Activated CD4-positive, alpha-beta T cell treated with anti-CD3 and anti-CD28 coated beads, Interleukin-2, amount 10 ng/mL, durations not matched to agents 24 days and 14 days (primary cell): ENCODE data around the gene ZNF598. TPM values are rescaled to one million over a fixed set of nuclear protein-coding genes. Genes with fewer than 3 reads are reported as not detected.

Source experiments
- DNase-seq: peaks from one replicate; pipeline ENCODE4 v3.0.0; 2022
- H3K27ac Mint-ChIP-seq: one replicate; pipeline ENCODE4 v1.8.0; 2022; ENCODE audit warnings: mild to moderate bottlenecking, mixed read lengths
- H3K27me3 Mint-ChIP-seq: one replicate; pipeline ENCODE4 v1.8.0; 2022; ENCODE audit warnings: mixed read lengths
- H3K36me3 Mint-ChIP-seq: one replicate; pipeline ENCODE4 v1.8.0; 2022; ENCODE audit warnings: low read depth, mild to moderate bottlenecking, mixed read lengths
- H3K4me1 Mint-ChIP-seq: one replicate; pipeline ENCODE4 v1.8.0; 2021; ENCODE audit warnings: mixed read lengths
- H3K4me3 Mint-ChIP-seq: one replicate; pipeline ENCODE4 v1.8.0; 2022; ENCODE audit warnings: mild to moderate bottlenecking, moderate library complexity, mixed read lengths
- H3K9me3 Mint-ChIP-seq: one replicate; pipeline ENCODE4 v1.8.0; 2021; ENCODE audit warnings: mixed read lengths
- intact Hi-C: fragments of 100-400 bp; cut with micrococcal nuclease; formaldehyde crosslinking; loops from one replicate; pipeline ENCODE4 v1.15.1; 2023
- total RNA-seq: library from RNA; stranded (reverse); gene quantifications from 2 replicates; pipeline ENCODE4 v1.2.3, GENCODE V29; 2022

The ZNF598 gene
- total RNA-seq, 1 donor from 2014 or later = 99.0 TPM

DNA sequence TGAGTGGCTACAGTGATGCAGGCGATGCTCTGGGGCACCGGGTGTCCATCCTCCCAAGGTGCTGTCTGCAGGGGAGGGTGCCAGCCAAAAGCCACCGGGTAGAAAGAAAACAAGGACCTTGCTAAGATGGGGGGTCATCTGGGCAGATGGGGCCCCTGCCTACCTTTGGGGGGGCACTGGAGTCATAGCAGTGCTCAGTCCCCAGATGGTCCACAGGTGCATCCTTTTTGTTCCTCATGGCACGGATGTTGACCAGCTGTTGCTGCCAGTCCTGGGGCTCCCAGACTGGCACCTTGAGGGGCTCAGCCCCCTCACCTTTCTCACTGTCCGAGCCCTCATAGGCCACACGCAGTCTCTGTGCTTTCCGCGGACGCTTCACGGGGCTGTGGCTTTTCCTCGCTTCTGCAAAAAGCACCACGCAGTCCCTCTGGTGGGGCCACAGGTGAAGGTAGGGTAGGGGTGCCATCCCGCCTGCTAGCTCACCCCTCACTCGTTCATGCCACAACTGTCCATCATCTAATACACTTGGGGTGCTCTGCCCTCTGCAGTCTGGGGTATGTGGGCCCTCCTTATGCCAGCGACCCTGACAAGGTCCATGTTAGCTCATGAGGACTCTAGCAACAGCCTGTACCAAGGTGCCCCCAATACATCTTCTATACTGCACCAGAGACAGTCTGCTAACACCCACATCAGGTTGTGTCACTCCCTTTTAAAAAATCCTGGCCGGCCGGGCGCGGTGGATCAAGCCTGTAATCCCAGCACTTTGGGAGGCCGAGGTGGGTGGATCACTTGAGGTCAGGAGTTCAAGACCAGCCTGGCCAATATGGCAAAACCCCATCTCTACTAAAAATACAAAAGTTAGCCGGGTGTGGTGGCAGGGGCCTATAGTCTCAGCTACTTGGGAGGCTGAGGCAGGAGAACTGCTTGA lies 36.6 kb upstream of the ZNF598 start:
- H3K27ac Mint-ChIP-seq = no peak overlapping the region
- peaks cover 9% of the 10 kb centered on the region for H3K36me3 Mint-ChIP-seq
- no peaks in the 10 kb centered on the region for H3K27me3 Mint-ChIP-seq
- no peak for DNase-seq
- no peaks in the 10 kb centered on the region for H3K9me3 Mint-ChIP-seq
- peaks cover 14% of the 10 kb centered on the region for H3K4me1 Mint-ChIP-seq
- peak overlapping the region; percentile 92 for H3K4me3 Mint-ChIP-seq
- intact Hi-C loops = loop anchor here (5.0 kb wide), 1 partner anchor 54 kb away; no protein-coding TSS in a partner anchor

DNA sequence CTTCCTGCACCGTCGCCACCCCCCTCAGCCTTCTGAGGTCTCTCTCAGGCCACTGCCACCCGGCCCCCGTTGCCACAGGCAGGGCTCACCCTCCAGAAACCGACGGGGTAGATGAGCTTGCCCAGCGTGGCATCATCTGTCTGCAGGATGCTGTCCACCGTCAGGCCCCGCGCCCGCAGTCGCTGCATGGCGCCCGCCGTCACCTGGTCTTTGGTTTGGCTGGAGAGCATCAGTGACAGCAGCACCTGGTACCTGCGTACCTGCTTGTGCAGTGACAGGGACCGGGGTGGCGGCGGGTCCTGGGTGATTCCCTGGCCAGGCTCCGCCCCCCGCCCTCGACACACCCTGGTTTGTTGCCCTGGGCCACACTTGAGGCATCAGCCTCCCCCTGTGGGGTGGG lies 34.9 kb upstream of the ZNF598 start:
- Mint-ChIP-seq H3K4me1 (peaks cover 14% of the 10 kb centered on the region), H3K4me3 (no peak overlapping the region), H3K27me3 (no peaks in the 10 kb centered on the region), H3K27ac (no peak overlapping the region), H3K9me3 (no peaks in the 10 kb centered on the region), H3K36me3 (peaks cover 7% of the 10 kb centered on the region)
- DNase-seq = no peak
- intact Hi-C loops = no loop called here

- Mint-ChIP-seq H3K9me3 (no peaks in the 10 kb centered on the region), H3K36me3 (peaks cover 7% of the 10 kb centered on the region), H3K4me3 (no peak overlapping the region), H3K27me3 (no peaks in the 10 kb centered on the region), H3K27ac (no peak overlapping the region), H3K4me1 (peaks cover 14% of the 10 kb centered on the region)
- no peak for DNase-seq
- intact Hi-C loops = no loop called here
Measured at GRCh38 chr16:2043667-2044451, 34.2 kb upstream of the ZNF598 start.

- no peak for DNase-seq
- Mint-ChIP-seq H3K27ac (no peak overlapping the region), H3K4me1 (peaks cover 9% of the 10 kb centered on the region), H3K36me3 (peaks cover 7% of the 10 kb centered on the region), H3K4me3 (no peak overlapping the region), H3K27me3 (no peaks in the 10 kb centered on the region), H3K9me3 (no peaks in the 10 kb centered on the region)
- intact Hi-C loops = no loop called here
Measured at GRCh38 chr16:2042986-2043666, 33.5 kb upstream of the ZNF598 start.

GRCh38 chr16:2042171-2042985 lies 32.8 kb upstream of the ZNF598 start:
- Mint-ChIP-seq H3K27me3 (no peaks in the 10 kb centered on the region), H3K36me3 (peaks cover 7% of the 10 kb centered on the region), H3K9me3 (no peaks in the 10 kb centered on the region), H3K27ac (no peak overlapping the region), H3K4me1 (peaks cover 9% of the 10 kb centered on the region), H3K4me3 (no peak overlapping the region)
- DNase-seq = no peak
- intact Hi-C loops = no loop called here

GRCh38 chr16:2040787-2041522 lies 31.3 kb upstream of the ZNF598 start:
- Mint-ChIP-seq H3K4me3 (no peak overlapping the region), H3K27me3 (no peaks in the 10 kb centered on the region)
- intact Hi-C loops = no loop called here

DNA sequence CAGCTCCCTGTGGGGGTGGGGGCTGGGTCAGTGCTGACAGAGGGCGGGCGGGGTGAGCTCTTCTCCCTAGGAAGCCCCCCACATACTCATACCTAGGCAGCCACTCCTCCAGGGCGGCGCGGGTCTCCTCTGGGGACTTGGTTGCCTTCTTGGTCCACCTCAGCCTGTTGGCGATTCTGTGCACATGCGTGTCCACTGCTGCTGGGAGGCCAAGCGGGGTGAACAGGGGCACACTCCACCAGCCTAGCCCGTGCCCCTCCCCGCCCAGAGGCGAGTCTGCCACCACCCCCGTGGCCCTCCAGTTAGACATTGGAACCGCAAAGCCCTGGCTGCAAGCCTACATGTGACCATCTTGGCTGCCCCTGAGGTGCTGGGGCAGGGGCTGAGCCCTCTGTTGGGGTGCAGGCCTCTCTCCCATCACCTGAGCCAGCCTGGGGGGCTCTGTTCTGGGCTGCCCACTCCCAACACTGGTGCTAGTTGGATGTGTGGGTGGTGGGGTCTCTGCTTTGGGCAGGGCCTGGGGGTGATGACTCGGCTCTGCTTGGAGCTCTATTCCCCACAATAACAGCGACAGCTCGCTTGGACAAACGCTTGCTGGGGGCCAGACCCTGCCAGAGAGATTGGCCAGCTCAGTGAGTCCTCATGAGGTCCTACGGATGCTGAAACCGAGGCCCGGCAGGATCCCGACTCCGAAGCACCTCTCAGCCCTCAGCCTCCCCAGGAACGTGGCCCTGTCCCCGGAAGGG lies 30.6 kb upstream of the ZNF598 start:
- H3K27me3 Mint-ChIP-seq = no peaks in the 10 kb centered on the region
- peaks cover 4% of the 10 kb centered on the region for H3K36me3 Mint-ChIP-seq
- no peak for DNase-seq
- no peaks in the 10 kb centered on the region for H3K4me1 Mint-ChIP-seq
- intact Hi-C loops = no loop called here
- H3K4me3 Mint-ChIP-seq = no peak overlapping the region
- no peaks in the 10 kb centered on the region for H3K9me3 Mint-ChIP-seq
- H3K27ac Mint-ChIP-seq = no peak overlapping the region

More at GRCh38 chr16:2040787-2041522, 31.3 kb upstream of the ZNF598 start:
- peaks cover 4% of the 10 kb centered on the region for H3K36me3 Mint-ChIP-seq
- no peaks in the 10 kb centered on the region for H3K4me1 Mint-ChIP-seq
- H3K27ac Mint-ChIP-seq = no peak overlapping the region
- no peak for DNase-seq
- H3K9me3 Mint-ChIP-seq = no peaks in the 10 kb centered on the region

DNA sequence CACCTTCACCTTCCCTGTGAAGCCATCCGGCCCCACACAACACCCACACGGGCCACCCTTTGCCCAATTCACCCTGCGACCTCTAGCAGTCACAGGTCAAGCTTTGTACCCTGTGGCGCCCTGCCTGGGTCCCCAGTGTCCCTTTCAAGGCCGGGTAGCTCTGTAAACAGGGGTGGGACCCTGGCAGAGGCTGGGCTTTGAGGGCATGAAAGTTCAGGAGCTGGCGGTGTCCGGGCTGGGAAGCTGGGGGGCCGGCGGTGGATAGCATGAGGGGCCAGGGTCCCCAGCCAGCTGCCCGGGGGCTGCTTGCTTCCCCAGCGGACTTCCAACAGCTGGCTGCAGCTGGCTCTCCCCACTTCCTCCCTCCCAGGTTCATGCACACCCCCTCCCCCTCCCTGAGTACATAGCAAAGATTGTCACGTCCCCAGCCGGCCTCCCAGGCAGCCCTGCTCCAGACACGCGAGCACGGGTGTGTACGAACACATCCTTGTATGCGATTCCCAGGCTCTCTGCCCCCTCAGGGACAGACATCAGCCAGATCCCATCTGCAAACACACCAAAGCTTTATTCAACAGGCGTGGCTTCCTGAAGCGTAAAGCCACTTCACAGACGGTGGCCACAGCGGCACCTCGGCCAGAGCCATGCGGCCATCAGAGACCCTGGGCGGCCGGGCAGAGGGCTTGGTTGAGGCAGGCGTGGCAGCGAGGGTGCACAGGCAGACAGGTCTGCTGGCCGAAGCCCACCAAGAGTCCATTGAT lies 29.8 kb upstream of the ZNF598 start:
- no peaks in the 10 kb centered on the region for H3K27me3 Mint-ChIP-seq
- H3K36me3 Mint-ChIP-seq = peaks cover 2% of the 10 kb centered on the region
- no peak overlapping the region for H3K4me3 Mint-ChIP-seq
- intact Hi-C loops = no loop called here
- no peaks in the 10 kb centered on the region for H3K9me3 Mint-ChIP-seq
- DNase-seq = no peak
- no peaks in the 10 kb centered on the region for H3K4me1 Mint-ChIP-seq
- no peak overlapping the region for H3K27ac Mint-ChIP-seq

- no peaks in the 10 kb centered on the region for H3K9me3 Mint-ChIP-seq
- peaks cover 2% of the 10 kb centered on the region for H3K36me3 Mint-ChIP-seq
- no peaks in the 10 kb centered on the region for H3K27me3 Mint-ChIP-seq
- no peak for DNase-seq
- intact Hi-C loops = no loop called here
- H3K4me3 Mint-ChIP-seq = no peak overlapping the region
- H3K4me1 Mint-ChIP-seq = no peaks in the 10 kb centered on the region
- H3K27ac Mint-ChIP-seq = no peak overlapping the region
Measured at GRCh38 chr16:2038382-2039231, 29.0 kb upstream of the ZNF598 start.

GRCh38 chr16:2037647-2038381 lies 28.2 kb upstream of the ZNF598 start:
- Mint-ChIP-seq H3K9me3 (no peaks in the 10 kb centered on the region), H3K27ac (no peak overlapping the region), H3K4me1 (no peaks in the 10 kb centered on the region), H3K4me3 (no peak overlapping the region), H3K27me3 (no peaks in the 10 kb centered on the region), H3K36me3 (no peaks in the 10 kb centered on the region)
- intact Hi-C loops = no loop called here
- DNase-seq = no peak

DNA sequence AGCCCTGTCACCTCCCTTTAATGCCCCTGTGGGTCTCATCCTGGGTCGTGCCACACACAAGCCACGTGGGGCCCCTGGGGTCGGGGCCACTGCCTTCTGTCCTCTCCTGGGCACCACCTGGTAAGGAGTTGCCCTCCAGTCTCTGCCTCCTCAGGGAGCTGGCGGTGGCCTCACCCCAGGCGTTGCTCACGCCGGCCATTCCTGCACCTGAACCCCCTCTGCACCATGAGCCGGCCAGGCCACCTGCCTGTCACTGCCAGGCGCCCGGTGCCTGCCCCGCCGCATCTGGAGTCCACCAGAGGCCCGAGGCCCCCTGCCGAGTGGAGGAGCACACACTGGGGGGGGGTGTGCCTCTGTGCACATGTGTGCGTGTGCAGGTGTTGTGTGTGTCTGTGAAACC lies 27.5 kb upstream of the ZNF598 start:
- intact Hi-C loops = no loop called here
- H3K36me3 Mint-ChIP-seq = no peaks in the 10 kb centered on the region
- no peak for DNase-seq

More for the DNA sequence above, 27.5 kb upstream of the ZNF598 start:
- H3K27ac Mint-ChIP-seq = no peak overlapping the region
- H3K27me3 Mint-ChIP-seq = no peaks in the 10 kb centered on the region
- no peaks in the 10 kb centered on the region for H3K9me3 Mint-ChIP-seq
- H3K4me1 Mint-ChIP-seq = no peaks in the 10 kb centered on the region
- H3K4me3 Mint-ChIP-seq = no peak overlapping the region
